GM15510 (cell line): Measurements from ENCODE around the gene CITED4.

ENCODE experiments used
- POLR2A ChIP-seq: IDR thresholded peaks from 3 replicates; pipeline ENCODE4 v1.6.1; 2011; ENCODE audit warnings: borderline replicate concordance; ENCODE audit not compliant: insufficient read length; ENCODE audit errors: extremely low read depth

CITED4 gene

DNA sequence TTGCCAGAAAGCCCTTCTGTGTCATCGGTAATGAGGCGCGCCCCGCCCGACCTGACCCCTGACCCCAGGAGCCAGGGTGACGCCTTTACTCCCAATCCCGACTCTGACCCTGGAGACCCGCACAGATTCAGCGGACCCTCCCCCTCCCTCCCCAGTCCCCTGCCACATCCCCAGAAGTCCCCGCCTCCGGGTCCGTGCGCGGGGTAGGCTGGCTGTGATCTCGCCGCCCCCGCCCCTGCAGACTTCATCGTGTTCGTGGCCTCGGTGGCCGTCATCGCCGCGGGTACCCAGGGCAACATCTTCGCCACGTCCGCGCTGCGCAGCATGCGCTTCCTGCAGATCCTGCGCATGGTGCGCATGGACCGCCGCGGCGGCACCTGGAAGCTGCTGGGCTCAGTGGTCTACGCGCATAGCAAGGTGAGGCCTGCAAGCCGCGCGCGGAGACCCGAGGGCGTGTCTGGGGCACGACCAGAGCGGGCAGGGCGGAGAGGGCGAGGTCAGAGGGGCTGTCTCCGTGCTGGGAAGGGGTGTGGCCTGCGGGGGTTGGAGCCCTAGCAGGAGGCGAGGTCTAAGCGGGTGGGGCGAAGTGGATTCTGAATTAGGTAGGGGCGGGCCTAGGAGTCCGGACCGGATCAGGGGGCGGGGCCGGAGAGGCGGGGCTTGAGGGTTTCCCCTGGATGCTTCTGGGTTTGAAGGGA lies 43.8 kb downstream of the CITED4 start:
- TF ChIP-seq POLR2A, result no peak

DNA sequence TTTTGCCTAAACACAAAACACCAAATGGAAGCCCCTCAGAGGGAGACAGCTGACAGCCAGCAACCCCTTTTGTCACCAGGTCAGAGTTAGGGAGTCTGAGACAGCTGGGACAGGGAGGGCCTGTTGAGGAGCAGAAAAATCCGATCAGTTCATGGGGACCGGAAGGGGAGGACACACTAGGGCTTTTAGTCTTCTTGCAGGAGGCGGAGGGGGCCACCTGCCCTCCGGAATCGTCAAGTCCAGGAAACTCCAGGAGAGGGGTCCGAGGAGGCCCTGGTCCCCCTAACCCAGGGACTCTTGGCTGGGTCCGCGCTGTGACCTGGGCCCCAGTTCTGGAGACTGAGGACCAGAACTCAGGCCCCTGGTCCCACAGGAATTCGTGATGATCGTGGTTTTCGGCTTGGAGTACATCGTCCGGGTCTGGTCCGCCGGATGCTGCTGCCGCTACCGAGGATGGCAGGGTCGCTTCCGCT lies 44.3 kb downstream of the CITED4 start:
- TF ChIP-seq POLR2A, result no peak

DNA sequence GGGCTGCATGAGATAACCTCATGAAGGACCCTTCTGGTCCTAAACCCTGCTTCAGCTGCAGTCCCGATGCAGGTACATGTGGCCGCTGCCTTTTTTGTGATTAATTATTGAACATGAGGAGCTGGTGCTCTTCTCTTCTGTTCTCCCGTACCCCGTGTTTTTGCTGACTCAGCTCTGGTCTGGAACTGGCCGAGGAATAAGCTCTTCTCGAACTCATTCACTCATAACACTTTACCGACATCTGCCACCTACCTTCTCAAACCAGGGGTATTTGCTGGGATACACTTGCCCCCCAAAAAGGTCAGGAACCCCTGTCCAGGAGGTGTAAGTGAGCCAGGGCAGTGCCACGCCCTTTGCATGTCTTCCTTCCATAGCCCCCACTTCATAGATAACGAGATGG lies 46.7 kb downstream of the CITED4 start:
- TF ChIP-seq POLR2A, result no peak
